Stimulated activated naive CD8-positive, alpha-beta T cell treated with anti-CD3 and anti-CD28 coated beads, Interleukin-15, Interleukin-2, amounts not matched to agents 100 U/mL and 50 U/mL, for 24 hours (primary cell): ENCODE results near the gene SLC16A9.

ENCODE experiments used
- ATAC-seq: fragments of 150-1000 bp; cut with Tn5 transposase; one replicate; pipeline ENCODE4 v1.10.0; 2021
- DNase-seq: peaks from one replicate; pipeline ENCODE4 v3.0.0; 2021

Gene SLC16A9

GRCh38 chr10:59628456-59628855, 81.2 kb downstream of the SLC16A9 start:
- DNase-seq (no peak), ATAC-seq (no peak)

DNA sequence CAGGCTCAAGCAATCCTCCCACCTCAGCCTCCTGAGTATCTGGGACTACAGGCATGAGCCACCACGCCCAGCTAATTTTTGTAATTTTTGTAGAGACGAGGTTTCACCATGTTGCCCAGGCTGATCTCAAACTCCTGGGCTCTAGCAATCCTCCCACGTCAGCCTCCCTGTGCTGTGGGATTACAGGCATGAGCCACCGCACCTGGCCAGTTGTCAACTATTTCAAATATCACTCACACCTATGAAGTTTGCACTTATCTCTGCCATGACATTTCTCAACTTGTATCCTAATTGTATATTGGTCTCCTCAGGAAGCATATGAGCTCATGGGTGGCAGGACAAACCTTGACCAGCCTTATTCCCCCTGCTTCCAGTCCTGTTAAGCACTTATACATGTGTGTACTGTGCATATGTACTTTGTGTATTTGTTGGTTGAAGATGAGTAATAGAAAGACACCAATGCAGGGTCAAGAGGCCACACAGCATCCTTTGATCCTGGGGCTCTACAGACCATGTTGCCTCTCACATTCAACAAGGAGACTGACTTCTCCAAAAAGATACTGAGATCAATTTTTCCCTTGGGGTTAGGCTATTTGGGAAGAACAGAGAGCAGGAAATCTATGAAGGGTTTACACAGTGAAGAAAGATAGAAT, 82.2 kb downstream of the SLC16A9 start:
- ATAC-seq = no peak
- DNase-seq = no peak

GRCh38 chr10:59626523-59626869, 83.2 kb downstream of the SLC16A9 start:
- DNase-seq (no peak), ATAC-seq (no peak)

DNA sequence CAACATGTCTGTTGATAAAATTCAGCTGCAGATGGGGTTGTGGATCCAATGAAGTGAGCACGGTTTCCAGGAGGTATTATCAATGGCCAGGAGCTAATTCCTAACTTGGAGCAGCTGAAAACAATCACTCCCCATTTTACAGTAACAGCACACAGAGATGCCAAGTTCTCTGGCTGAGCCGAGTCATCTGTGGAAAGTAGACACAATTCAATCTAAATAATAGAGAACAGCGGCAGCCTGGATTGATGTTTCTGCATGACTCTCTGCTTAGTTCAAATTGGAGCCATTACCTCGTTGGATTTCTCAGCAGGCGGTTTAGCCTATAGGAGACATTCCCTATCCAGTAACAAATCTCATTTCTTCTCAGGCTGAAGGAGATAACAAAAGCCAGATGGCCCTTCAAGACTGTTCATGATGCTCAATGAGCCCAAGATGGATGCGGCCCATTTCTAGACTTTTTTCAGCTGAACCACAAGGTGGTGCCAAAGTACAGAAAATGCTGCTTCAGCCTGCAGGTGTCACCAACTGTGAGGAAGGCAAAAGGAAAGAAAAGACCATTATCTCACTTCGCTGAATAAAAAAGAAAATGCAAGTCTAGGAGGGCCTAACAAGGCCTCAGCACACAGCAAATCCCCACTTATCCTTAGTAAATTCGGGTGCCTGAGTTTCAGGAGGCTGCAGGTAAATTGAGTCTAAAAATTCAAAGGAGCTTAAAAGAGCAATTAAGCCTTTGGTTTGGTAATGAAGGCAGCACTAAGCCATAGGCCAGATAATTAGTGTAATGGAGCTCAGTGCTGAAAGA, 83.7 kb downstream of the SLC16A9 start:
- ATAC-seq (peak; percentile 72), DNase-seq (peak; percentile 12)

- ATAC-seq (no peak), DNase-seq (no peak)
Observed at GRCh38 chr10:59624951-59625350, 84.7 kb downstream of the SLC16A9 start.

DNA sequence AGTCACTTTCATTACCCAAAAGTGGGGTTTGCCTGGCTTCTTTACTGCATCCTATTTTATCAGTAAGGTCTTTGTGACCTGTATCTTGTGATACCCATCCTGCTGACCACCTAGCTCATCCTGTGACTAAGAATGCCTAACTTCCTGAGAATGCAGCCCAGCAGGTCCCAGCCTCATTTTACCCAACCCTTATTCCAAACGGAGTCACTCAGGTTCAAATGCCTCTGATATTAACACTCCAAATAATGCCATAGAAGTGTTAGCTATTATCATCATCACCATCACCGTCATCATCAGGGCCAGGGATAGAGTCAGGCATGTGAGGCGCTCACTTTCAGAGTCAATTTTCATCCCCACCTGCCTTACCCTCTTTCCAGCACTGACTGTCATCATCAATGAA, 85.5 kb downstream of the SLC16A9 start:
- ATAC-seq (no peak), DNase-seq (no peak)

DNA sequence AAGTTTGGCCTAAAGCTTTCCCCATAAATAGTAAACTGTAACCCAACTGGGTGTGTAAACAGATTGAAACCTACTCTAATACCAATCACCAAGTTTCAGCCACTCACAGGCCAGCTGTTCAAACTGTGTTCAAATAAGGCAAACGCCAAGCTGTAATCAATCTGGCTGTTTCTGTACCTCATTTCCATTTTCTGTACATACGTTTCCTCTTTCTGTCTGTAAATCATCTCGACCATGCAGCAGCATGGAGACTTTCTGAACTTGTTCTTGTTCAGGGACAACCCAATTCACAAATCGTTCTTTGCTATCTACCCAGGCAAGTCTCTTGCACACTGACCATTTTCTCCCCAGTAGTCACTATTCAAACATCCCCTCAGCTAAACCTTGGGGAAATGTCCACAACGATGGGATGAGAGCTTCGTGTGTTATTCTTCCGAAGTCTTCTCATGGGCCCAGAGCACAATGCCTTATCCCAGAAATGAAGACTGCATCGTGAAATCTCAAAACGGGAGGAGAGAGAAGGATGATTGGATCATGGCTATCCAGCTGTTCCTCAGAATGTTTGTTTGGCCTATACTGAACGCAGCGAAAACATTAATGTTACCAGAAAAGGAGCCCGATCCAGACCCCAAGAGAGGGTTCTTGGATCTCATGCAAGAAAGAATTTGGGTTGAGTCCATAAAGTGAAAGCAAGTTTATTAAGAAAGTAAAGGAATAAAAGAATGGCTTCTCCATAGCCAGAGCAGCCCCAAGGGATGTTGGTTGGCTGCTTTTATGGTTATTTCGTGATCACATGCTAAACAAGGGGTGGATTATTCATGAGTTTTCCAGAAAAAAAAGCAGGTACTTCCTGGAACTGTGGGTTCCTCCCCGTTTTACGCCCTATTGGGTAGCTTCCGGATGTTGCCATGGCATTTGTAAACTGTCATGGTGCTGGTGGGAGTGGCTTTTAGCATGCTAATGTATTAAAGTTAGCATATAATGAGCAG, 86.2 kb downstream of the SLC16A9 start:
- no peak for DNase-seq
- ATAC-seq = no peak

- peak; percentile 19 for DNase-seq
- ATAC-seq = no peak
Observed at GRCh38 chr10:59622320-59623132, 87.1 kb downstream of the SLC16A9 start.

GRCh38 chr10:59621771-59622170, 87.9 kb downstream of the SLC16A9 start:
- DNase-seq (no peak), ATAC-seq (no peak)

GRCh38 chr10:59618666-59619065, 91.0 kb downstream of the SLC16A9 start:
- DNase-seq = no peak
- ATAC-seq = no peak

DNA sequence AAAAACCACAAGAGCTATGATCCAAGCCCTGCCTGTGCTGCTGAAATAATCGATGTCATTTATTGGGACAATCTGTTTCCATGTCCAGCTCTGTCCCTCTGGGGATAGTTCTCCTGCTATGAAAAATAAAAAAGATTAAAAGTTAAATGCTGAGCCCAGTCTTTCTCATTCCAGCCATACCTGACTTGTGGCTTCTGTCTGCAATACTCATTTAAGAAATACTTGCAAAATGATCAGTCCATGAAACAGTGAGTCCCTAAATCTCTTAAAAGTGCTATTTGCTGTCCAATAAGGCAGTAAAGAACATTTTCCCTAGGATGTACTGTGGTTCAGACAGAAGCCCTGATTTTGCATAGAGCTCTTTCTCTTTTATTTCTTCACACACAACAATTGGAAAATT, 91.7 kb downstream of the SLC16A9 start:
- no peak for ATAC-seq
- DNase-seq = no peak

- no peak for ATAC-seq
- DNase-seq = no peak
Observed at GRCh38 chr10:59611048-59611447, 98.6 kb downstream of the SLC16A9 start.

GRCh38 chr10:59607970-59608369, 101.7 kb downstream of the SLC16A9 start:
- DNase-seq (no peak), ATAC-seq (no peak)

DNA sequence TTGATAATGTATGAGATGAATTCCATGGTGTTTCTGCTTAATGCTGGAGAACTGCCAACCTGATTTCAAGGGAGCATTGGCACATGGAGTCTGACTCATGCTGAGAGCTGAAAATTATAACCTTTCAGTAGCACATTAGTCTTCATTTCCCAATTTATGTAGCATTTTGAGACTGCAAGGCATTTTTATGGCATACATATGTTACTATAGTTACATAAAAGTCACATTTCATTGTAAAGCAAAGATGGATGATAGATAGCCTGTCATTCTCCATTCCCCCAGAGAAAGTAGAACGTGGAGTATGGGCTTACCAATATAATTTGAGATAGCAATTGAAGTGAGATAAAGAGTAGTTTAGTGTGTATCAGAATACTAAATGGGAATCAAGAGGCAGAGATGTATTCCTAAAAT, 103.1 kb downstream of the SLC16A9 start:
- no peak for DNase-seq
- no peak for ATAC-seq

DNA sequence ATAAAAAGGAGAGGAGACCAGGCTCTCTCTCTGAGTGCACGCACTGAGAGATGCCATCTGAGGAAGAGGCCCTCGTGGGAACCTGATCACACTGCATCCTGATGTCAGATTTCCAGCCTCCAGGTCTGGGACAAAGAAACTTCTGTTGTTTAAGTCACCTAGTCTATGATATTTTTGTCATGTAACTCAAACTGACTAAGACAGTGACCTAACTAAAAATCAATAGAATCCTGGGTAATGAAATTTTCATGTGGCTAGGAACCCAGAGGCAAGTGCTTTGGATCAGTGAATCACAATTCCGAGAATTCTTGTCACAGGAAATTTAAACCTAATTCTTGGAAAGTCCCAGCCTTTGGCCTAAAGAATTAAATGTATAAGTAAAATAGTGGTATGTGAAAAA, 107.7 kb downstream of the SLC16A9 start:
- ATAC-seq = no peak

More for the DNA sequence above, 107.7 kb downstream of the SLC16A9 start:
- DNase-seq = no peak
